ENCODE data around the gene TRABD2A. TPM values are rescaled to one million over a fixed set of nuclear protein-coding genes. Genes with fewer than 3 reads are reported as not detected.

Gene TRABD2A
- polyA plus RNA-seq, 1 donor (not counting 4 experiments of a cell fraction or from before 2014, with no cell fraction given), result 0.54 TPM

DNA sequence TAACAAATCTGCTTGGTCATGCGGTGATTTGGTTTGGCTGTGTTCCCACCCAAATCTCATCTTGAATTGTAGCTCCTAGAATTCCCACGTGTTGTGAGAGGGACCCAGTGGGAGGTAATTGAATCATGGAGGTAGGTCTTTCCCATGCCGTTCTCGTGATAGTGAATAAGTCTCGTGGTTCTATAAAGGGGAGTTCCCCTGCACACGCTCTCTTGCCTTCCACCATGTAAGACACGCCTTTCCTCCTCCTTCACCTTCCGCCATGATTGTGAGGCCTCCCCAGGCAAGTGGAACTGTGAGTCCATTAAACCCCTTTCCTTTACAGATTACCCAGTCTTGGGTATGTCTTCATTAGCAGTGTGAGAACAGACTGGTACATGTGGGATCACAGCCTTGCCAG lies 36.7 kb downstream of the TRABD2A start:
- H2AFZ ChIP-seq (ENCODE audit: control insufficient read depth, low read length), result no peak overlapping the region
- no peaks in the 10 kb centered on the region for H3K9me1 ChIP-seq (ENCODE audit: control insufficient read depth, extremely low read depth, insufficient read depth, low read length)
- H3K79me2 ChIP-seq (ENCODE audit: control insufficient read depth, insufficient read depth, low read length), result no peaks in the 10 kb centered on the region
- H3K4me2 ChIP-seq (ENCODE audit: control insufficient read depth, extremely low read depth, insufficient read depth, low read depth, low read length), result no peak overlapping the region
- no peaks in the 10 kb centered on the region for H3K36me3 ChIP-seq (ENCODE audit: control insufficient read depth in 2 of 2, extremely low read depth in 1 of 2, insufficient read depth in 2 of 2, low read length in 2 of 2)
- DNase-seq (ENCODE audit: low read depth, low spot score) (no peak), FAIRE-seq (no peak)
- no peaks in the 10 kb centered on the region for H4K20me1 ChIP-seq (ENCODE audit: control insufficient read depth, extremely low read depth, insufficient read depth, low read length)
- H3K9me3 ChIP-seq (ENCODE audit: control insufficient read depth, low read depth, low read length), result no peaks in the 10 kb centered on the region
- TF ChIP-seq, protein P1, sequence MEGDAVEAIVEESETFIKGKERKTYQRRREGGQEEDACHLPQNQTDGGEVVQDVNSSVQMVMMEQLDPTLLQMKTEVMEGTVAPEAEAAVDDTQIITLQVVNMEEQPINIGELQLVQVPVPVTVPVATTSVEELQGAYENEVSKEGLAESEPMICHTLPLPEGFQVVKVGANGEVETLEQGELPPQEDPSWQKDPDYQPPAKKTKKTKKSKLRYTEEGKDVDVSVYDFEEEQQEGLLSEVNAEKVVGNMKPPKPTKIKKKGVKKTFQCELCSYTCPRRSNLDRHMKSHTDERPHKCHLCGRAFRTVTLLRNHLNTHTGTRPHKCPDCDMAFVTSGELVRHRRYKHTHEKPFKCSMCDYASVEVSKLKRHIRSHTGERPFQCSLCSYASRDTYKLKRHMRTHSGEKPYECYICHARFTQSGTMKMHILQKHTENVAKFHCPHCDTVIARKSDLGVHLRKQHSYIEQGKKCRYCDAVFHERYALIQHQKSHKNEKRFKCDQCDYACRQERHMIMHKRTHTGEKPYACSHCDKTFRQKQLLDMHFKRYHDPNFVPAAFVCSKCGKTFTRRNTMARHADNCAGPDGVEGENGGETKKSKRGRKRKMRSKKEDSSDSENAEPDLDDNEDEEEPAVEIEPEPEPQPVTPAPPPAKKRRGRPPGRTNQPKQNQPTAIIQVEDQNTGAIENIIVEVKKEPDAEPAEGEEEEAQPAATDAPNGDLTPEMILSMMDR (optimal IDR thresholded peaks at IDR 0.05 in 1 of 3, IDR thresholded peaks at IDR 0.05 in 1 of 3, conservative IDR thresholded peaks at IDR 0.05 in 1 of 3; ENCODE audit: extremely low read depth in 1 of 3, insufficient read depth in 2 of 3, low read length in 3 of 3), result no peak
- TF ChIP-seq EZH2 (IDR thresholded peaks at IDR 0.05; ENCODE audit: low read length), result no peak
- H3K4me1 ChIP-seq (ENCODE audit: control insufficient read depth, extremely low read depth, insufficient read depth, low read length), result no peaks in the 10 kb centered on the region
- no peak overlapping the region for H3K9ac ChIP-seq (ENCODE audit: control insufficient read depth, extremely low read depth, insufficient read depth, low read length)
- H3K27me3 ChIP-seq (ENCODE audit: control insufficient read depth, extremely low read depth, insufficient read depth, low read length), result no peaks in the 10 kb centered on the region
- H3K4me3 ChIP-seq (ENCODE audit: control insufficient read depth in 2 of 3, extremely low read depth in 1 of 3, insufficient read depth in 2 of 3, low read depth in 1 of 3, low read length in 3 of 3), result no peak overlapping the region
- H3K27ac ChIP-seq (ENCODE audit: control insufficient read depth, insufficient read depth, low read length), result no peak overlapping the region
- dilution Hi-C loops (cut with MboI; ENCODE audit: extremely low pct_ligation_motif_present, low sequenced_read_pairs), result no loop called here

DNA sequence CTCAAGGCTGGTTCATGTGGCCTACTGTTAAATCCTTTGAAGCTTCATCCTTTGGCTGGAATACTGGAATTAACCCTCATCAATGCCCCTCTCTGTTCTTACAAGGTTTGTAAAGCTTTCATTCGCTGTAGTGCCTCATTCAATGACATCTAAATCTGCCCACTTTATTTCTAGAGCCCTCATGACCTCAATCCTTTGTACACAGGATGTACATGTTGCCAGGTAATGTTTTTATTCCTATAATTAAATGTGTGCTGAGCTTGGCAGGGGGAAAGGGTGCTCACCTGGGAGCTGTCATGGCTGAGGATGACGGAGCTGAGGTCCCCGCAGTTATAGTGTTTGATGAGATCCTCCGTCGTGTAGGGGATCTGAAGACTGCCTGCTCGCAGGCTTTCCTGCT lies 39.3 kb downstream of the TRABD2A start:
- no peaks in the 10 kb centered on the region for H3K9me3 ChIP-seq (ENCODE audit: control insufficient read depth, low read depth, low read length)
- no peak for FAIRE-seq
- no peaks in the 10 kb centered on the region for H3K4me1 ChIP-seq (ENCODE audit: control insufficient read depth, extremely low read depth, insufficient read depth, low read length)
- no peaks in the 10 kb centered on the region for H3K9me1 ChIP-seq (ENCODE audit: control insufficient read depth, extremely low read depth, insufficient read depth, low read length)
- H4K20me1 ChIP-seq (ENCODE audit: control insufficient read depth, extremely low read depth, insufficient read depth, low read length), result no peaks in the 10 kb centered on the region
- TF ChIP-seq, protein P1 (optimal IDR thresholded peaks at IDR 0.05 in 1 of 3, IDR thresholded peaks at IDR 0.05 in 1 of 3, conservative IDR thresholded peaks at IDR 0.05 in 1 of 3; ENCODE audit: extremely low read depth in 1 of 3, insufficient read depth in 2 of 3, low read length in 3 of 3), result no peak
- no peak for TF ChIP-seq EZH2 (IDR thresholded peaks at IDR 0.05; ENCODE audit: low read length)
- H3K79me2 ChIP-seq (ENCODE audit: control insufficient read depth, insufficient read depth, low read length), result no peaks in the 10 kb centered on the region
- no peak overlapping the region for H3K4me2 ChIP-seq (ENCODE audit: control insufficient read depth, extremely low read depth, insufficient read depth, low read depth, low read length)
- no peak overlapping the region for H2AFZ ChIP-seq (ENCODE audit: control insufficient read depth, low read length)
- no peak for DNase-seq (ENCODE audit: low read depth, low spot score)
- no peak overlapping the region for H3K9ac ChIP-seq (ENCODE audit: control insufficient read depth, extremely low read depth, insufficient read depth, low read length)
- dilution Hi-C loops (cut with MboI; ENCODE audit: extremely low pct_ligation_motif_present, low sequenced_read_pairs), result no loop called here
- no peaks in the 10 kb centered on the region for H3K27me3 ChIP-seq (ENCODE audit: control insufficient read depth, extremely low read depth, insufficient read depth, low read length)
- H3K36me3 ChIP-seq (ENCODE audit: control insufficient read depth in 2 of 2, extremely low read depth in 1 of 2, insufficient read depth in 2 of 2, low read length in 2 of 2), result no peaks in the 10 kb centered on the region
- H3K27ac ChIP-seq (ENCODE audit: control insufficient read depth, insufficient read depth, low read length), result no peak overlapping the region
- H3K4me3 ChIP-seq (ENCODE audit: control insufficient read depth in 2 of 3, extremely low read depth in 1 of 3, insufficient read depth in 2 of 3, low read depth in 1 of 3, low read length in 3 of 3), result no peak overlapping the region

Measured in keratinocyte (primary cell).